IPS DF 19.7 (cell line): ENCODE measurements around the gene SAMD14.

ENCODE experiments used
- DNase-seq: peaks from one replicate; pipeline ENCODE4 v3.0.0-alpha.2; 2013; ENCODE audit warnings: low read depth, low spot score

The SAMD14 gene

DNA sequence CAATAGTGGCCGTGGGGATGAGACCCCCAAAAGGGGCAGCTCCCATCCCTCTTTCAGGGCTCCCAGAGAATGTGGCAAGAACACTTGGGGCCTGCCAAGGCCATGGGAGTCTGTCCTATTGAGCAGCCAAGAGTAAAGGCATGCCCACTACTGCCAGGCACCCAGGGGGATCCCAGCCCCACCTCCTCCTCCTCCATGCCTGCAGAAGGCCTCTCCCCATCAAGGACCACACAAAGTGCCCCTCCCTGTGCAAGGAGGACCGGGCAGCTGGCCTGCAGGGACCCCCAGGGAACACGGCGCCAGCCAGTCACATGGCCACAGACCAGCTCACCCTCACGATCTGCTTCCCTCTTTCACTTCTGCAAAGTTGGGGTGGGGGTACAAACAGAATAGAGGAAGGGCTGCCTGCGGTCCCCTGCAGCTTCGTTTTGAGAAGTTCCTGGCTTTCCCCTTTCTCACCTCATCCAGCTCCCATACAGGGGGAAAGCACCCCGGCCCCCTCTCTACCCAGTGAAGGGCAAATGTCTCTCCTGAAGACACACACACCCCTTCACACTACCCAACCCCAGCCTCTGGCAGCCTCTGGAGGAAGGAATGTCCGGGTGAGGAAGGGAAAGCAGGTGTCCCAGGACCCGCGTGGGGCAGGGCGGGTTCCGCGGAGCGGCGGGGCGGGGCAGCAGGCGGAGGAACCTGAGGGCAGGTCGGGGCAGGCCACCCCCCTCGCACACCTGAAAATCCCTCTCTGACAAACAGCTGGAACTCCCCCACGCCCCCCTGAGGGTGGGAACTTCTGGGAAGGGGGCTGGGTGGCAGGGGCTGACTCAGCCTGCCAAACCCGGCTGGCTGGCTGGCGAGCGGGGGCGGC lies 18.5 kb upstream of the SAMD14 start:
- no peak for DNase-seq

DNA sequence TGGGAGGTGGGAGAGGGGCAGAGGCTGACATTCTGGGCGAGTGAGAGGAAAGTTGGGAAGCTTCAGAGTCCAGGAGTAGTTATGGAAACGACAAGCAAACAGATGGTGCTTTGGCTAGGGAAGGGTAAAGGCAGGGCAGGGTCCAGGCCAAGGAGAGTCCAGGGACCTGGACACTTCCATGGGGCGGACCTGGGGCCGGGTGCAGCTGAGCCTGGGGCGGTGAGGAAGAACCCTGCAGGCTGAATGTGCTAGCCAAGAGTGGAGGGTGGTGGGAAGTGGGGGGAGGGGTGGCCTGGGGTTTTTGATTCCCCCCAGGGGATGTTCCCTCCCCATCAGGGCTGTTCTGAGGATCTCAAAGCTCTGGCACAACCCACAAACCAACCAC lies 17.9 kb upstream of the SAMD14 start:
- DNase-seq = no peak

- DNase-seq = no peak
Measured at GRCh38 chr17:50146927-50147665, 17.1 kb upstream of the SAMD14 start.

- no peak for DNase-seq
Measured at GRCh38 chr17:50146230-50146926, 16.4 kb upstream of the SAMD14 start.

DNA sequence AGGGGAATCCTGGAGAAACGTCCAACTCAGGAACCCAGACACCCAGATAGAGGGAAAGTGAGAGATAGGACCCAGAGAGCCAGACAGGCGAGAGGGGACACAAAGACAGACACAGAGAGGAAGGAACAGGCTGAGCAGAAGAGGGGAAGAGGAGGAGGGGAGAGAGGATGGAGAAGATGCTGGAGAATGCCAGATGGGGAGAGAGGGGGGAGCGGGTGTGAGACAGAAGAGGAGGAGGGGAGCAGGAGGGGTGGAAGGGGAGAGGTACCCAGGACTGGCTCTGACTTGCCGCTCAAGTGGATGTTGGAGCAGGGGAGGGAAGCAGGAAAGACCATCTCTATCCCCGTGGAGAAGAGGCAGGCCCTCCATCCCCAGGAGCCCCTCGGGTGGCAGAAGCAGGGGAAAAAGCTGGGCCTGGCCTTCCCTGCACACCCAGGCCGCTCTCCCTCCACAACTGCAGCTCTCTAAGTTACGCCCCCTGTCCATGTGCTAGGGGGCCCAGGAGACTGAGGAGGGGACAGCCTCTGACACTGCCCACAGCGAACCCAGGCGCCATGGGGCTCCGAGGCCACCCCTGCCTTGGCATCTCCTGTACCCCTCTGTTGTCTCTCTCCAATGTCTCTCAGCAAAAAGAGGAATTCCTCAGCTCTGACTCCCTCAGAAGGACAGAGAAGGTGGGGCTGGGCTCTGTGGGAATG lies 15.7 kb upstream of the SAMD14 start:
- no peak for DNase-seq

DNA sequence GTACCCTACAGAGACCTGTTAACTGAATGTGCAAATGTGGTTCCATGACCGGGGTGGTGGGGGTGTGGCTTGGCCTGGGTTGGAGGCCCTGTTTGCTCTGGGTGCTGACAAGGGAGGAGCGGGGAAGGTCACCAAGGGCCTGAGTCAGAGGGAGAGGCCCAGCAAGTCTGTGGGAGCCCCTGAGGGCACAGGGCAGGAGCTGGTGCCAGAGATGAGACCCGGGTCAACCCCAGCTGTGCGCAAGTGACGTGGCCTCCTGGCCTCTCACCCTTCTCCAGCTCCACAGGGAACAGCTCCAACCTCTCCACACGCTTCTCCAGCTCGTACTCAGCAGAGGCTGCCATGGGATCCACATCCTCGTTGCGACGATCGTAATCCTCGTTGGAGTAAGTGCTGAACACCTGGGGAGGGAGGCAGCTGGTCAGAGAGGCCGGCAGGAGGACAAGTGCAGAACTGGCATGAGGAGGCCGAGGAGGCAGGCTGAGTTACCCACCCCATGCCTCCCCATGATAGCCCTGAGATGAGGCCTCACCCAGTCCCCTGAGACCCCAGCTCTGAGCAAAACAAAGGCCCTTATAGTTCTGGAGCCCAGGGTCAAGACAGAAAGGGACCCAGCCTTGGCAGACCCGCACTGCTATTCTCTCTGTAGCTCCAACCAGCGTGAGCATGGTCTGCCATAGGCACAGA lies 15.0 kb upstream of the SAMD14 start:
- no peak for DNase-seq

- DNase-seq = no peak
Measured at GRCh38 chr17:50144355-50144754, 14.4 kb upstream of the SAMD14 start.

GRCh38 chr17:50143461-50144176 lies 13.7 kb upstream of the SAMD14 start:
- DNase-seq = no peak

DNA sequence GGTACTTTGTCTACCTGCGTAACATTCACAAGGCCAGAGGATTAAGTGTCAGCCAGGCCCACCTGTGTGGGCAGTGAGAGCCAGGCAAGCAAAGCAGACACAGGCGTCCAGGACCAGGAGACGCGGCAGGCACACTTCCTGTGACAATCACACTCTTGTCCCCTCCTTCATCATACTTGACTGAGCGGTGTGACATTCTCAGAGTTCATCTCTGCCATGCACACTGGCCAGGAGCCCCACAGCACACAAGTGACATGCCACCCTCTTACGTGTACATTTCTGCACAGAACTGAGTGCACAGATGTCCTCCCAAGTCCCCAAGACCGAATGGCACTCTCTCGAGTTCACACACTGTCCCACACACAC lies 11.8 kb upstream of the SAMD14 start:
- DNase-seq = no peak

DNA sequence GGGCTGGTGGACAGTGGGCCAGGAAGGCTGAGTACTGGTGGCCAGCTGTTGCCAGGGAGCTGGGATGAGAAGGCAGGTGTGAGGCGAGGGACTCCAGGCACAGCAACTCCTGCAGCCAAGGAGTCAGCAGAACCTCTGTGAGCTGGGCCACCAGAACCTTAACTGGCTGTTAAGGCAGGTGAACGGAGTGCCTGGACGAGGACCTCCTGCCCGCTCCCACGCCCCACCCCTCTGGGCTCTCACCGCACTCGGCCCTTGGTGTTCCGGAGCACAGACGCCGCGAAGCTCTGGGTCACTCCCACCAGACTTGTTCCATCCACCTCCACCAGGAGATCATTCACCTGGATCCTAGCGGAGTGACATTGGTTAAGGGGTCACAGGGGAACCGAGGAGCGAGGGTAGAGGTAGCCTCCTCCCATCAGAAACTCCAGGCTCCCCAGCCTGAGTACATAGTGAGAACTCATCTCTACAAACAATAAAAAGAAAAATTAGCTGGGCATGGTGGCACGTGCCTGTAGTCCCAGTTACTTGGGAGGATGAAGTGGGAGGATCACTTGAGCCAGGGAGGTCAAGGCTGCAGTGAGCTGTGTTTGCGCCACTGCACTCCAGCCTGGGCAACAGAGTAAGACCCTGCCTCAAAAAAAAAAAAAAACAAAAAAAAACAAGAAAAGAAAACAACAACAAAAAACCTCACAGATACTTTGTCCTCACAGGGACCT lies 11.2 kb upstream of the SAMD14 start:
- no peak for DNase-seq

- peak; percentile 70 for DNase-seq
Measured at GRCh38 chr17:50139950-50140885, 10.3 kb upstream of the SAMD14 start.

- DNase-seq = no peak
Measured at GRCh38 chr17:50139185-50139783, 9.3 kb upstream of the SAMD14 start.

DNA sequence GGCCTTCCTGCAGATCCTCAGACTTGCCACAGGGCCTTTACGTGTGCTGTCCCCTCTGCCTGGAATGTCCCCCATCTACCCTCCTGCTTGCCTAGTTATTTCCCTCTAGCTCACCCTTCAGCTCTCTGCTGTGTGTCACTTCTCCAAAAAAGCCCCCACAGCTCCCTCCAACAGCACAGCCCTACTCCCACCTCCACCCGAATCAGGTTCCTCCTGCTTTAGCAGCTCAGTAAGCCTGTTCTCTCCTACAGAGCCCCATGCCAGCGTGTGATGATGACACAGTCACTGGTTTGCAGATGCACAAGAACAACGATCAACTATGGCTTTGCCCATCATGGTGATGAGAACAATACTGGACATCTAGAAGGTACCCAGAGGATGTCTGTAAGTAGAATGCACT lies 7.1 kb upstream of the SAMD14 start:
- no peak for DNase-seq

GRCh38 chr17:50136096-50136687 lies 6.2 kb upstream of the SAMD14 start:
- DNase-seq = no peak

GRCh38 chr17:50135316-50136095 lies 5.5 kb upstream of the SAMD14 start:
- DNase-seq = no peak

DNA sequence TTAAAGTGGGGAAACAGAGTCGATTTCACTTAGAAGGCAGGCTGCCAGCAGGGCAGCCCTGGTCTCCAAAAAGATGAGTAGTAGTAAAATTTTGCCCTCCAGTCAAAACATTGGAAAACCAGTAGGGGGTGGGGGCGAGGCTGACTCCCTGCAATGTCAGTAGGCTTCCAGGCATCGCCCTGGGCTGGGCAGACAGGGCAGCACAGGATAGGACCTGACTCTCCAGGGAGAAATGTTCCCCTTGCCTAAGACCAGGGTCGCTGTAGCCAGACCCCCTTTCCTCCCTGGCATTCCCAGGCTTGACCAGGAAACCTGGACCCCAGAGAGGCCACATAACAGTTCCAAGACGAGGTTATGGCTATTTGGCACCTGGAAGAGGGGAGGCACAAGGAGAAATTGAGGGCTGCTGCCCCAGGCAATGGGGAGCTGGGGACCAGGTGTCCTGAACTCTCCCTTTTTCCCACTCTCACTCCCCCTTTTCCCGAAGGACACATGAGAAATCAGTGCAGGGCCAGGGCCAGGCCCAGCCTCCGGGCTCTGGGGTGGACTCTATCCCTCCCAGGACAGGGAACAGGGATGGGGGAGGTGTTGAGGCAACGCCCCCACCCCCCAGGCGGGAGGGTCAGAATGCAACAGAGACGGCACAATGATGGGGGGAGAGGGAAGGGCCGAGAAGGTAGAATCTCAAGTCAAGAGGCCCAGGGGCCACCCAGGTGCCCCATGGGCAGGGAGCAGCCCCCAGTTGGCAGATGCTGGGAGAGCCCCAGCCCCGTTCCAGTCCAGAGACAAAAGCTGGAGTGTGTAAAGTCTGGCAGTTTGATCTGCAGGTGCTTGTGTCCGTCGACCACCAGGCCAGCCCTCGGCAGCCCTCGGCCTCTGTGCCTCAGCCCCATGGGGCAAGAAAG lies 4.5 kb upstream of the SAMD14 start:
- no peak for DNase-seq
